DND-41 (cell line): ENCODE results near the gene RSPH4A.

Source experiments
- ATAC-seq: fragments of 200-7000 bp; cut with Tn5 transposase; 3 replicates; pipeline ENCODE4 v1.9.1; 2021; ENCODE audit warnings: low read depth; ENCODE audit not compliant: insufficient read depth
- DNase-seq: peaks from one replicate; pipeline ENCODE4 v3.0.0-alpha.2; 2020
- H2AFZ ChIP-seq: 2 replicates; pipeline ENCODE4 v1.6.0; 2012; ENCODE audit warnings: low read depth, low read length
- H3K27ac ChIP-seq: 2 replicates; pipeline ENCODE4 v1.5.1; 2012; ENCODE audit warnings: low read length, inconsistent platforms
- H3K27me3 ChIP-seq: fragments of 200-600 bp; sonication (generic); 2 replicates; pipeline ENCODE4 v1.6.0; 2012; ENCODE audit warnings: low read length, mild to moderate bottlenecking, inconsistent platforms; ENCODE audit not compliant: insufficient read depth, poor library complexity
- H3K36me3 ChIP-seq: 2 replicates; pipeline ENCODE4 v1.5.1; 2012; ENCODE audit warnings: low read length, inconsistent platforms; ENCODE audit not compliant: insufficient read depth
- H3K4me1 ChIP-seq: 2 replicates; pipeline ENCODE4 v1.5.1; 2012; ENCODE audit warnings: mild to moderate bottlenecking, low read length; ENCODE audit not compliant: insufficient read depth
- H3K4me2 ChIP-seq: 2 replicates; pipeline ENCODE4 v1.6.0; 2012; ENCODE audit warnings: mild to moderate bottlenecking, moderate library complexity, low read length, inconsistent platforms; ENCODE audit not compliant: insufficient read depth
- H3K4me3 ChIP-seq, 2 experiments: fragments of 200-600 bp in 1 of 2; shearing (Covaris generic) in 1 of 2; 2 replicates each; pipeline ENCODE4 v1.5.1; 2012 to 2016; ENCODE audit warnings: inconsistent platforms in 2 of 2, low read length in 2 of 2, mild to moderate bottlenecking in 2 of 2, low read depth in 1 of 2, moderate library complexity in 1 of 2
- H3K79me2 ChIP-seq: 2 replicates; pipeline ENCODE4 v1.6.0; 2012; ENCODE audit warnings: low read length, inconsistent platforms; ENCODE audit not compliant: insufficient read depth
- H3K9ac ChIP-seq: 2 replicates; pipeline ENCODE4 v1.6.0; 2012; ENCODE audit warnings: low read depth, mild to moderate bottlenecking, inconsistent platforms, low read length, moderate library complexity
- H3K9me3 ChIP-seq: 2 replicates; pipeline ENCODE4 v1.5.1; 2012; ENCODE audit warnings: low read length, moderate library complexity, mild to moderate bottlenecking, inconsistent platforms; ENCODE audit not compliant: insufficient read depth, severe bottlenecking
- H4K20me1 ChIP-seq: 2 replicates; pipeline ENCODE4 v1.6.0; 2012; ENCODE audit warnings: low read length; ENCODE audit not compliant: insufficient read depth
- EZH2 ChIP-seq: IDR thresholded peaks from 3 replicates; pipeline ENCODE4 v1.6.1; 2012; ENCODE audit warnings: borderline replicate concordance, low read depth, mild to moderate bottlenecking, moderate library complexity, low read length, inconsistent platforms; ENCODE audit not compliant: severe bottlenecking
- TF ChIP-seq, protein P1 (sequence below): IDR thresholded peaks from 2 replicates; pipeline ENCODE4 v1.5.1; 2012; ENCODE audit warnings: borderline replicate concordance, low read length, moderate library complexity, mild to moderate bottlenecking; ENCODE audit not compliant: poor library complexity, severe bottlenecking; ENCODE audit errors: extremely low read depth

The RSPH4A gene

DNA sequence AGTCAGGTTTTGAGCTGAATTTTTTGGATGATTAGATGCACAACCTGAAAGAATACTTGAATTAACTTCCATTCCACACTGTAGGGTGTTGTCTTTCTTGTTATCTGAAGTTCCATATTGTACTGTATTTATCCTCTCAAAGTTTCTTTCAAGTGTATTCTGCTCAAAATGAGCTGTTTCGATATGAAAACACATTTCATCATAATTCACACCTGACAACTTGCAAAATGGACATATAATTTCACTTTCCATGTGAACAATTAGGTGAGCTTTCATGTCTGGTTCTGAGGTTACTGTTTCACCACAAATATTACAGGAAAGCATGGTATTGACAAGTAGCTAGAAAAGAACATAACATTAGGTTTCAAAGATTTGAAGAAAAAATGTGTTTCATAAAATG lies 50.6 kb downstream of the RSPH4A start:
- H3K79me2 ChIP-seq = peaks cover 67% of the 10 kb centered on the region
- H3K27ac ChIP-seq = no peak overlapping the region
- DNase-seq (no peak), ATAC-seq (no peak)
- no peak overlapping the region for H2AFZ ChIP-seq
- peak overlapping the region; percentile 90 for H3K4me2 ChIP-seq
- no peaks in the 10 kb centered on the region; the same call in 1 of the 2 replicates for H3K36me3 ChIP-seq
- peak overlapping the region; percentile 79 for H3K9ac ChIP-seq
- peaks cover 2% of the 10 kb centered on the region for H4K20me1 ChIP-seq
- H3K4me1 ChIP-seq = peaks cover 46% of the 10 kb centered on the region
- no peaks in the 10 kb centered on the region for H3K9me3 ChIP-seq
- peak overlapping the region in 1 of 2 experiments; percentile 43; a peak in 3 of 4 replicates for H3K4me3 ChIP-seq
- no peak for TF ChIP-seq EZH2
- TF ChIP-seq, protein P1, sequence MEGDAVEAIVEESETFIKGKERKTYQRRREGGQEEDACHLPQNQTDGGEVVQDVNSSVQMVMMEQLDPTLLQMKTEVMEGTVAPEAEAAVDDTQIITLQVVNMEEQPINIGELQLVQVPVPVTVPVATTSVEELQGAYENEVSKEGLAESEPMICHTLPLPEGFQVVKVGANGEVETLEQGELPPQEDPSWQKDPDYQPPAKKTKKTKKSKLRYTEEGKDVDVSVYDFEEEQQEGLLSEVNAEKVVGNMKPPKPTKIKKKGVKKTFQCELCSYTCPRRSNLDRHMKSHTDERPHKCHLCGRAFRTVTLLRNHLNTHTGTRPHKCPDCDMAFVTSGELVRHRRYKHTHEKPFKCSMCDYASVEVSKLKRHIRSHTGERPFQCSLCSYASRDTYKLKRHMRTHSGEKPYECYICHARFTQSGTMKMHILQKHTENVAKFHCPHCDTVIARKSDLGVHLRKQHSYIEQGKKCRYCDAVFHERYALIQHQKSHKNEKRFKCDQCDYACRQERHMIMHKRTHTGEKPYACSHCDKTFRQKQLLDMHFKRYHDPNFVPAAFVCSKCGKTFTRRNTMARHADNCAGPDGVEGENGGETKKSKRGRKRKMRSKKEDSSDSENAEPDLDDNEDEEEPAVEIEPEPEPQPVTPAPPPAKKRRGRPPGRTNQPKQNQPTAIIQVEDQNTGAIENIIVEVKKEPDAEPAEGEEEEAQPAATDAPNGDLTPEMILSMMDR = no peak
- no peaks in the 10 kb centered on the region for H3K27me3 ChIP-seq

DNA sequence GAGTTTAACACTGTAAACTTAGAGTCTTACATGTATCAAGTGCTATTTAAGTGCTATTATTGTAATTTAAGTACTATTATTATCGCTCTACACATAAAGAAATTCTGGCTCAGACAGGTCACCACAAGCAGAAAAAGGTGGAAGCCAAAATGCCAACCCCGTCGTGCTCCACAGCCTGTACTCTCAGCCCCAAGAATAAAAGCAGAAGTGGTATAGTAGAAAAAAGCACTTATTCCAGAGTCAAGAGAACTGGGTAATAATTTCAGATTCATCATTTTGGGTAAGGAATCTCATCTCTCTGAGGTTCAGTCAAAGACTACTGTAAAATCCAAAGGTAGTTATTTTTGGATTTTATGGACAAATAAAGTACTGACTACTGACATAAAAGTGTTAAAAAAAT lies 51.3 kb downstream of the RSPH4A start:
- no peak overlapping the region for H2AFZ ChIP-seq
- H3K79me2 ChIP-seq = peaks cover 60% of the 10 kb centered on the region

DNA sequence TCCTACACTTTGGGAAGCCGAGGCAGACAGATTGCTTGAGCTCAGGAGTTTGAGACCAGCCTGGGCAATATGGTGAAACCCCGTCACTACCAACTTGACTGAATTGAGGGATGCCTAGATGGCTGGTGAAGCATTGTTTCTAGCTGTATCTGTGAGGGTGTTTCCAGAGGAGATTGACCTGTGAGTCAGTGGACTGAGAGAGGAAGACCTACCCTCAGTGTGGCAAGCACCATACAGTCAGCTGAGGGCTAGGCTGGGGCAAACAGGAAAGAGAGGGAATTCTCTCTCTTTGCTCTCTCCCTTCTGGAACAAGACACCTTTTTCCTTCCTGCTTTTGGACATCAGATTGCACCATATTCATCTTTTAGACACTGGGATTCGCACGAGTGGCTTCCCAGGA lies 56.0 kb downstream of the RSPH4A start:
- no peak overlapping the region for H2AFZ ChIP-seq
- no peak overlapping the region for H3K27ac ChIP-seq
- peaks cover 9% of the 10 kb centered on the region for H3K4me1 ChIP-seq
- no peaks in the 10 kb centered on the region; the same call in 1 of the 2 replicates for H4K20me1 ChIP-seq
- H3K4me3 ChIP-seq = no peak overlapping the region
- no peak overlapping the region for H3K4me2 ChIP-seq
- ATAC-seq (no peak), DNase-seq (no peak)
- H3K9me3 ChIP-seq = no peaks in the 10 kb centered on the region
- H3K79me2 ChIP-seq = peaks cover 13% of the 10 kb centered on the region
- no peaks in the 10 kb centered on the region; the same call in 1 of the 2 replicates for H3K36me3 ChIP-seq
- peaks cover 3% of the 10 kb centered on the region for H3K27me3 ChIP-seq
- no peak overlapping the region for H3K9ac ChIP-seq
- TF ChIP-seq EZH2 = no peak
- TF ChIP-seq, protein P1 = no peak

More for the DNA sequence above, 51.3 kb downstream of the RSPH4A start:
- H3K27ac ChIP-seq = peak overlapping the region; percentile 55
- H3K27me3 ChIP-seq = peaks cover 3% of the 10 kb centered on the region
- no peaks in the 10 kb centered on the region for H3K9me3 ChIP-seq
- H4K20me1 ChIP-seq = peaks cover 2% of the 10 kb centered on the region
- H3K4me3 ChIP-seq = peak overlapping the region; percentile 90 to 97
- TF ChIP-seq, protein P1 = no peak
- DNase-seq = no peak
- peak overlapping the region; percentile 79 for H3K9ac ChIP-seq
- no peak for ATAC-seq
- peak overlapping the region; percentile 90 for H3K4me2 ChIP-seq
- H3K36me3 ChIP-seq = no peaks in the 10 kb centered on the region; the same call in 1 of the 2 replicates
- H3K4me1 ChIP-seq = peaks cover 41% of the 10 kb centered on the region

DNA sequence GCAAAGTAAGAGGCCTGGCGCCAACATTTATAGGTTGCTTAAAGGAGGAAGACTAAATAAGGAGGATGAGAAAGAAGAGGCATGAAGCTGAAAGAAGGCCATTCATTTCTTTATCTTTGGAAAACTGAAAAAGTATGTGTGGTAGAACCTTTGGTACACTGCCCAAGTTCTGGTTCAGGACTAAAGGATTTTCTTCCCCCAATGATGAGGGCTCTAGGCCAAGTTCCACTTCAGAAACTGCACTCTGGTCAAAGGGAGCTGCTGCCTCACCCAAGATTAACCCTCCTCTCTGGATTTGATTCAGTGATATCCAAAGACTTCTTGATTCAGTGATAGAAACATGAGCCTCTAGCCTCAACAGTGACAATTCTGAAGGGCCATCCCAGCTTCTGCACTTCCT lies 59.7 kb downstream of the RSPH4A start:
- Histone ChIP-seq H4K20me1 (no peaks in the 10 kb centered on the region), H3K79me2 (no peaks in the 10 kb centered on the region), H2AFZ (no peak overlapping the region), H3K9me3 (no peaks in the 10 kb centered on the region), H3K27ac (no peak overlapping the region), H3K9ac (no peak overlapping the region), H3K4me1 (peaks cover 10% of the 10 kb centered on the region), H3K4me2 (no peak overlapping the region), H3K4me3 (no peak overlapping the region), H3K27me3 (peaks cover 3% of the 10 kb centered on the region), H3K36me3 (no peaks in the 10 kb centered on the region)
- no peak for TF ChIP-seq EZH2
- TF ChIP-seq, protein P1 = no peak
- DNase-seq (no peak), ATAC-seq (no peak)
